Left colon (tissue), 2 donors: Measurements from ENCODE around the gene GEMIN7. TPM values are rescaled to one million over a fixed set of nuclear protein-coding genes. Genes with fewer than 3 reads are reported as not detected.

Source experiments
- ATAC-seq: fragments of 200-7000 bp; cut with Tn5 transposase; one replicate; pipeline ENCODE4 v1.9.1; 2020; ENCODE audit warnings: mild to moderate bottlenecking, moderate library complexity
- DNase-seq, 2 donors: peaks; one replicate each; pipeline ENCODE4 v3.0.0-alpha.2; 2020
- intact Hi-C, 2 donors: fragments of 100-400 bp; cut with DNase I in 1 of 2; cut with micrococcal nuclease in 1 of 2; formaldehyde crosslinking; loops; one replicate each; pipeline versions ENCODE4 v1.11.2 to v1.14.0; 2022; cut with DNase I, micrococcal nuclease
- long read RNA-seq: library from polyadenylated mRNA; unstranded; transcript quantifications from one replicate; pipeline ENCODE4 v2.0.0, GENCODE V29; 2021
- total RNA-seq, 2 donors: library from RNA; stranded (reverse); fragmentation: NEBNext Ultra II Directional; extraction: Animal tissue kit (Norgen Biotek cat#: 25700); gene quantifications; one replicate each; pipeline ENCODE4 v1.2.1, GENCODE V29; 2021
- donor health status: DM: no; HTN: no; CAD: no.
- donor health status: DM: yes; HTN: yes; CAD: no.

Gene GEMIN7
- total RNA-seq, result 10 to 100 TPM; 18.1 to 22.8 TPM
- long read RNA-seq, transcript GEMIN7-203 (2 exons, 848 nt), result minor isoform, 5 of 24 reads
- long read RNA-seq, transcript GEMIN7-204 (3 exons, 576 nt), result major isoform, 10 of 24 reads
- long read RNA-seq, partial matches to known transcripts, result 2 of 24 reads
- long read RNA-seq, other reads (novel, unspliced or antisense), result 4 of 24 reads

DNA sequence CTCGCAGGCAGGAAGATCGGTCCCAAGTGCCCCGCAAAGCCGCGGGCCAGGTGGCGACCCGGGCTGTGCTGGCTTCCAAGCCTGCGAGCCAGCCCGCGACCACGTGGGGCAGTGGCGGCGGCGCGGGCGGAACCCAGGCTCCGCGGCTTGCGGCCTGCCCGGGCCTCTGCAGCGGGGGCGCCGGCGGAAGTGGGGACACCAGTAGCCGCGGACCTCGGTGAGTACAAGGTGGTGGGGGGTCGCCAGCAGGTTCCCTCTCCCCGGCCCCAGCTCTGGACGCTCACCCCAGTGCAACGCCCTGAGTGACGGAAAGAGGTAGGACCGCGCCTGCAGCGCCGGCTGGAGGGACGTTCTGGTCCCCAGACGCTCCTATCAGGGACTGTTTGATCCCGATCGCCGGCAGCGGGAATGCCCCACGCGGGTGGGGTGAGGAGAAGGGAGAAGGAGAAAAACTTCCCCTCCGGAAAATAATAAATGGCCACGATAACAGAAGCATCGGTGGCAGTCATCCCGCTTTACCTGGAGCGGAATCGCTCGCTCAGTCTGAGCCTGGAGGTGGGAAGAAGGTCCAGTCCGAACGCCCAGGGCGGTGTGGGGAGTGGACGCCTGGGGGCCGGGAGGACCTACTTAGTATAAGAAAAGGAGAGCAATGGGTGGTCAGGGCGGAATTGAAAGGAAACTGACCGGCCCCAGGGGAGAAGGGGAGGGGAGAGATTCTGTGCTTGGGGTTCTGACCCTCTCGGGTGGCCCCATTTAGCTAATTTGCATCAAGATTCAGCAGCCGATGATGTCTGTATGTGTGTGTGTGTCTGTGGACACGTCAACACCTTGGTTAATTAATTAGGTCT lies at the start of gene GEMIN7:
Gene GEMIN7, plus strand, starts transcription at position 198 of the 848 bp plus-strand sequence. CDS start 10,855 bp downstream, outside the sequence.
- intact Hi-C loops, result no loop called here
- peak; percentile 64 to 81 for DNase-seq
- ATAC-seq, result peak; percentile 51

GRCh38 chr19:45030825-45031224 lies 48.2 kb upstream of the GEMIN7 start:
- no peak for ATAC-seq
- intact Hi-C loops, result no loop called here

DNA sequence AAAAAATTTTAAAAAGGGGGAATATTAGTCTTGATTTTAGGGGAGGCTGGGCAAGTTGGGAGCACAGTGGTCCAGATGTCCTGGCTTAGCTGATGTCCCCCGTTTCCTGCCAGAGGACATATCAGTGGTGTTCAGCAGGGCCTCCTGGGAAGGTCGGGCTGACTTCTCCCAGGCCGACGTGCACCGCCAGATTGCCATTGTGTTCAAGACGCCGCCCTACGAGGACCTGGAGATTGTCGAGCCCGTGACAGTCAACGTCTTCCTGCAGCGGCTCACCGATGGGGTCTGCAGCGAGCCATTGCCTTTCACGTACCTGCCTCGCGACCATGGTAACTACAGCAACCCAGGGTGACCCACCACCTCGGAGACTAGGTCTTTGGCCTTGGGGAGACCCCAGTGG lies 46.6 kb upstream of the GEMIN7 start:
- no peak for ATAC-seq
- intact Hi-C loops, result no loop called here
- no peak for DNase-seq

More at GRCh38 chr19:45030825-45031224, 48.2 kb upstream of the GEMIN7 start:
- no peak for DNase-seq

- no peak for DNase-seq
- intact Hi-C loops, result no loop called here
These were observed 43.3 kb upstream of the GEMIN7 start for GRCh38 chr19:45035755-45036154.

GRCh38 chr19:45037393-45038169 lies 41.5 kb upstream of the GEMIN7 start:
- intact Hi-C loops, result no loop called here
- no peak for ATAC-seq
- DNase-seq, result no peak

More at GRCh38 chr19:45035755-45036154, 43.3 kb upstream of the GEMIN7 start:
- no peak for ATAC-seq

GRCh38 chr19:45038931-45039893 lies 39.8 kb upstream of the GEMIN7 start, which contains the start of gene CLASRP:
TSS of gene CLASRP (plus strand) at chr19:45039045. CDS start at chr19:45040213, 1,168 bp downstream.
- intact Hi-C loops, result no loop called here
- DNase-seq (peak; percentile 92 to 94), ATAC-seq (peak; percentile 98)

DNA sequence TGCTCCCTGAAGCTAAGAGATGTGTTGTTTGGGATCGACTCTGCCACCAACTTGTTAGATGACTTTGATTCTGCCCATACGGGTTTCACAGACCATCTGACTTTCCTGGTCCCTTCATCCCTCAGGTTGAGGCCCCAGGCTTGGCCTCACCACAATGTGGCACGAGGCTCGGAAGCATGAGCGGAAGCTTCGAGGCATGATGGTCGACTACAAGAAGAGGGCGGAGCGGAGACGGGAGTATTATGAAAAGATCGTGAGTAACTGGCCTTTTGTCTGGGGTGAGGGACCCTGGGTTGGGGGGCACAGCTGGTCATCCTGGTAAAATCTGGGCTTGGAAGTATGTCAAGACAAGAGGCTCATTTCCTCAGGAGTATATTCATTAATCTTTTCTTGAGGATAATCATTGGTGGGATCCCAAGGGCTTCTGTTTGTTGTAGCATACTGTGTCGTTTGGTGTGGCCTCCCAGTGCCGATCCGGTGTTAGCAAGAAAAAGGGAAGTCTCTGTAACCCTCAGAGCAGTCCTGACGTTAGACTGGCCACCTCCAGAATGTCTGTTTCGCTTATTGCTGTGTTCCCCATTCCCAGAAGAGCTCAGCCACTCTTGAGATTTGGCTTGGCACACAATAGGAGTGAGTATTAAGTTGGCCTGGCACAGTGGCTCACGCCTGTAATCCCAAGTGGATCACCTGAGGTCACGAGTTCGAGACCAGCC lies 38.8 kb upstream of the GEMIN7 start:
- DNase-seq (no peak), ATAC-seq (no peak)
- intact Hi-C loops, result no loop called here

DNA sequence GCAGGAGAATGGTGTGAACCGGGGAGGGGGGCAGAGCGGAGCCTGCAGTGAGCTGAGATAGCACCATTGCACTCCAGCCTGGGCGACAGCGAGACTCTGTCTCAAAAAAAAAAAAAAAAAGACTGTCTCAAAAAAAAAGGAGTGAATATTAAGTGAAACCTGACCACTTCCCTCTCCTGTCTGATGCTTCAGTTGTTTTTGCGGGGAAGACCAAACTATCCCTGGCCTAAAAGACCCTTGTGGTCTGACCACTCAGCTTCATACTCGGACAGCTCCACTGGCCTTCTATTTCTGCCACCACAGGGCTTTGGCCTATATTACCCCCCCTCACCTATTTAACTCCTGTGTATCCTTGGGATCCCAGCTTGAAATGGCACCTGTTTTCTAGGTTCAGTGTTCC lies 37.9 kb upstream of the GEMIN7 start:
- DNase-seq (no peak), ATAC-seq (no peak)
- intact Hi-C loops, result no loop called here

- intact Hi-C loops, result no loop called here
- ATAC-seq, result peak; percentile 87
- DNase-seq, result no peak
These were observed 33.2 kb upstream of the GEMIN7 start for GRCh38 chr19:45045671-45046353.

GRCh38 chr19:45046355-45046754 lies 32.7 kb upstream of the GEMIN7 start:
- DNase-seq (no peak), ATAC-seq (peak; percentile 18)
- intact Hi-C loops, result no loop called here

DNA sequence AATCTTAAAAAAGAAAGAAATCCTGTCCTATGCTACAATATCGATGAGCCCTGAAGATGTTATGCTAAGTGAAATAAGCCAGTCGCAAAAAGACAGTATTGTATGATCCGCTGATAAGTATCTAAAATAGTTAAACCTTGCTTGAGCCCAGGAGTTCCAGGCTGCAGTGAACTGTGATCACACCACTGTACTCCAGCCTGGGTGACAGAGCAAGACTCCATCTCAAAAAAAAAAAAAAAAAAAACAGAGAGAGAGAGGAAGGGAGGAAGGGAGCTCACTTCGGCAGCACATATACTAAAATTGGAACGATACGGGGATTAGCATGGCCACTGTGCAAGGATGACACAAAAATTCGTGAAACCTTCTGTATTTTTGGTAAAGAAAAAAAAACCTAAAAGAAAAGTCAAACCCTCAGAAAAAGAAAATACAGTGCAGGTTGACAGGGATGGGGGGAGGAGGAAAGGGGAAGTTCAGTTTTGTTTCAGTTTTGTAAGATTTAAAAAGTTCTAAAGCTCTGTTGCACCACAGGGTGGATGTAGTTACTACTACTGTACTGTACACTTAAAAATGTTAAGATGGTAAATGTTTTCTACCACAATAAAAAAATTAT lies 31.8 kb upstream of the GEMIN7 start:
- ATAC-seq, result no peak
- intact Hi-C loops, result no loop called here

DNA sequence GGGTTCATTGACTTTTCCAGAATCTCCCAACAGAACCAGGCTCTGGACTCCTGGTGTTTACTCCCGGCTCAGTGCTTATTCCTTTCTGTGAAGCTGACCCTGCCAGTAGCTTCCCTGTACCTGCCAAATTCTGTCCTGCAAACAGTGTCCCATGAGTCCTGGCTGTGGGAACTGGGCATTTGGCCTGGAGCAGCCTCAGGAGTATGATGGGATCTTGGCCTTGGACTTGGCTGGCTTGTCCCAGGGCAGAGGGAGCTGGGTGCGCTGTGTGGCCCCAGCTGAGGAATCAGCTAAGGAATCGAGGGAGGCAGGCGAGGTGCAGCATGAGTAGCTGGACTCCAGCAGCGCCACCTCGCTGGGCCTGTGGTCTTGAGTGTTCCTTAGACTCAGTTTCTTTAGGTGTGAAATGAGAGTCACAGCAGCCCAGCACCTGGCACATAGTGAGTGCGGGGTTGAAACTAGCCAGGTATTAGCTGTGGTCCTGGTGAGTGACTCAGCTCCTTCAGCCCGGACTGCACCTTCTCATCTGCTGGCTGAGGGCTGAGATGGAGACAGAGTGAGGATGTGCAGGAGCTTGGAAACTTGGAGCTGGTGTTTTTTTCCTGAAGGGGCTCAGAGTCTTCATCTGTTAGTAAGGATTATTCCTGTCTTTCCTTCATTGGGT lies 29.9 kb upstream of the GEMIN7 start:
- intact Hi-C loops, result no loop called here
- DNase-seq, result no peak
- no peak for ATAC-seq

More for the DNA sequence above, 31.8 kb upstream of the GEMIN7 start:
- DNase-seq, result no peak

DNA sequence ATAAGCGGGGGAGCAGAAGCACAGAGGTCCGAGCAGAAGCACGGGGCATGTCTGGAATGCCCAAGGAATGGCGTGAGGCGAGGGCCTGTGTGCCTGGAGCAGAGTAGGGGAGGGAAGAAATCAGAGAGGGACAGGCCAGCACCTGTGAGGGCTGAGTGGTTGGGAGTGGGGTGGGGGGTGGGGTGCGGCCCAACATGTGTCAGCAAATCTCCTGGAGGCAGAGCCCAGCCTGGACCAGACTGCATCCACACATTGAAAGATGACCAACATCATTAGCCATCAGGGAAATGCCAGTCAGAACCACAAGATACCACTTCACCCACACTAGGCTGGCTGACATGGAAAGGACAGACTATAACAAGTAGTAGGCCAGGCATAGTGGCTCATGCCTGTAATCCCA lies 29.0 kb upstream of the GEMIN7 start:
- ATAC-seq, result no peak
- intact Hi-C loops, result no loop called here

DNA sequence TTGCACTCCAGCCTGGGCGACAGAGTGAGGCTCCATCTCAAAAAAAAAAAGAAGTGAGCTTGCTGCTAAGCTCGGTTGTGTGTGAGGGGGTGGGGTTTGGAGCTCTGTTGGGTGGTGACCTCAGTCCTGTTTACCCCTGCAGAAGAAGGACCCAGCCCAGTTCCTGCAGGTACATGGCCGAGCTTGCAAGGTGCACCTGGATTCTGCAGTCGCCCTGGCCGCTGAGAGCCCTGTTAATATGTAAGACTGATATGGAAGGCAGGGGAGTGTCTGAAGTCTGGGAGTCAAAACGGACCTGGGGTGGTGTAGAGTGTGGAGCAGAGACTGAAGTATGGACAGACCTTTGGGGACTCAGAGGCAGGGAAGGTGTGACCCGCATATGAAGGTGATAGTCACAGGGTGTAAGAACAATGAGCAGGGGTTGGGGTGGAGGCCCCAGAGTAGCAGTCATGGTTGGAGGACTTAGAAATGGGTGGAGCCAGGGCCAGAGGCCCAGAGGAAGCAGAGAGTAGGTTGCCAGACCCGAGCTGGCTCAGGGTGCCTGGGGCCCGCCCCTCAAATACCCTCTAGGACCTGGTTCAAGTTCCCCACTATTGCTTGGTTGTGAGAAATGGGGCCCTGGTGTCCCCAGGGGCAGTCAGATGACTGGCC lies 27.0 kb upstream of the GEMIN7 start:
- DNase-seq, result peak; percentile 56 to 58
- intact Hi-C loops, result no loop called here
- ATAC-seq, result peak; percentile 90

More for the DNA sequence above, 29.0 kb upstream of the GEMIN7 start:
- DNase-seq, result no peak

- intact Hi-C loops, result no loop called here
- ATAC-seq, result no peak
- no peak for DNase-seq
These were observed 22.2 kb upstream of the GEMIN7 start for GRCh38 chr19:45056831-45057230.

- no peak for ATAC-seq
- no peak for DNase-seq
- intact Hi-C loops, result no loop called here
These were observed 21.6 kb upstream of the GEMIN7 start for GRCh38 chr19:45057444-45057843.
